Hematopoietic multipotent progenitor cell treated with erythropoietin and hydrocortisone succinate and interleukin-3 and kit ligand, for 4 days (in vitro differentiated cells): ENCODE measurements around the gene ZNRF3.
"Not testable (repeated sequence)": the region's sequence is repeated elsewhere in the genome, so short reads cannot be mapped to it uniquely, and the experiment has no call there.

Source experiments
- DNase-seq: peaks from one replicate; pipeline ENCODE4 v3.0.0-alpha.2; 2015

Gene ZNRF3

DNA sequence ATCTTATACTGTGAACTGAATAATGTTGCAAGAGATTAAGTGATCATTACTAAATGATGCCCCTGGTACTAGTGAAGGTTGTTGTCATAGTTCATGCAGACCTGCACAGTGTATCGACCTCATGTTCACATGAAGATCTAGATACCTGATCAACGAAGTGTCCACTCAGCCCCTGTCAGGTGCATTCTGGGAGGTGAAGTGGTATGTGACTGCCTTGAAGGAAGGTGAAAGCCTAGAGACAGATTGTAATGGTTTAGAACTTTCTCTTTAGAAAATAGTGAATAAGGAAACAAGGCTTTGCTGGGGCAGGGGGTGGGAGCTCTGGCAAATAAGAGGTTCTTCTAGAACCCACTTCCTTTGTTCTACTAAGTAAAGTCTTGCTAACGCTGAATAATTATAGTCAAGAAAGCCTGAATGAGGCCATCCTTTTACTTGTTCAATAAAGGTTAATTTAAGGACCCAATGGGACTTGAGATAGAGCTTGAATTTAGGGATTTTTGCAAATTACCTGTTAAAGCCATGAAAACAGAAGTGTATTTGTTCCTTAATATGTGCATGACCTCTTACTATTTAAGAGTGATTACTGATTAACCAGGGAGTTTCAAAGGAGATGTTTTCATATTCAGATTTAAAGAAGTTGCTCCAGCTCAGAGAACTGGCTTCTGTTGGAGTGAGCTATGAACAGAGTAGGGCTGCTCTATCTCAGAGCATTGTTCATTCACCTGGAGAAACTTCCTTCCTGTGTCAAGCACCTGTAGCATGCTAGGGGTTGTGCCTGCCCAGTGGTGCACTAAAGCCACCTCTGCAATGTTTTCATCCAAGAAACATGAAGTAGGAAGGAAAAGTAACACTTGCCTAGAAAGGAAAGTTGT, 132.9 kb downstream of the ZNRF3 start:
- DNase-seq, result no peak

DNA sequence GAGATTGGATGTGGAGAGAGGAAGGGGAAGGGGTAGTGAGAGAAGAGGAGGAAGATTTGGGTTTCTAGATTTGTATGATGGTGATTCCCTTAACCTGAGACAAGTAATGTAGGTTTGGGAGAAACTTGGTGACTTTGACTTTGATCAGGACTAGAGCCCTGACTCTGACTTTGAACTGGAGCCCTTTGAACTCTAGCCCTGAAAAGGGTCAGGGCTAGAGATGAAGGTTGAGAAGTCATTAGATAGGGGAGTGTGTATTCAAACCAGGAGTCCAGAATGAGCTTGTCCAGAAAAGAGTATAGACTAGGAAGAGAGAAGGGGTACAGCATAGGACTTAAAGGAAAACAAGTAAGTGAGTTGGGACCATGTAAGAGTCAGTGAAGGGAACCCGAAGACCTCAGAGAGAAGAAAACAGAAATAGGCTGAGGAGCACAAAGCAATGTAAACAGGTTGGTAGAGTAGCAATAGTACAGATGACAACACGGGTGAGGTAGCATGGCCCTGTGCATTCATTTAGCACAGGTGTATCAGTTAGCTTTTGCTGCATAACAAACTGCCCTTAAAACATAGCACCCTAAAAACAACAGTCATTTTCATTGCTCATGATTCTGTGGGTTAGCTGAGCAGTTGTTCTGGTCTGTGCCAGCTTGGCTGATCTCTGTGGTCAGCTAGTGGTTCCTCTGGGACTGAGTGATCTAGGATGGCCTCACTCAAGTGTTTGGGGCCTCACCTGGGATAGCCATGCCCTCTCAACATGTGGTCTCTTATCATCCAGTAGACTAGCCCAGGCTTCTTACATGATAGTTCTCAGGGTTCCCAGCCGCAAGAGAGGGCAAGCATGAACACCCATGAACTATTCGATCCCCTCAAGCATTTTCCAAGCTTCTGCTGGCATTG, 135.2 kb downstream of the ZNRF3 start:
- no peak for DNase-seq

DNA sequence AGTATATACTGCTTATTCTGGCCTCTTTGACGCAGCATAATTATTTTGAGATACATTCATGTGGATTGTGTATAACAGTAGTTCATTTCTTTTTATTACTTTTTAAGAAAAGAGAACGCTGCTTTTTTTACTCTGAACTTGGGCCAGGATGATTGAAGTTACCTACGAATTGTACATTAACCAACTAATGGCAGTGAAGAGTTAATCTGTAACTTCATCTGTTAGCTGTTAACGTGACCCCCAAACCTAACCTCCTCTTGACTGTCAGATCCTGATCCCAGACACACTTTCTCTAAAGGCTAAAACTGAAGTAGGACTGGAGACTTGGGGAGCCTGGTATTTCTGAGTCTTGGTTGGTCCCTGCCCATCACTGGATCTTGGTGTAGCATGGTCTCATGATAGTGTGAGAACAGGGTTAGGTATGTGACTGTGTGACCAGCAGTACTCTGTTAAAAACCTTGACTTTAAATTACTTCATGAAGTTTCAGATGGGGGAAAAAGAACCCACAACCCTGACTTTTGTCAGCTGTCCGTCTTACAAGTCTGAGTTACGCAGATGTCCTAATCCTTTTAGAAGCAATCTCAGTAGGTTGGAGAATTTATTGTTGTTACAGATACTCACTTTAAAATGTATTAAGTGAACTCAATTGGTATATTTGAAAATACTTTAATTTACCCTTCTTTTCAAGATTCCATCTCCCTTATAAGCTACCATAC, 138.9 kb downstream of the ZNRF3 start:
- no peak for DNase-seq

DNA sequence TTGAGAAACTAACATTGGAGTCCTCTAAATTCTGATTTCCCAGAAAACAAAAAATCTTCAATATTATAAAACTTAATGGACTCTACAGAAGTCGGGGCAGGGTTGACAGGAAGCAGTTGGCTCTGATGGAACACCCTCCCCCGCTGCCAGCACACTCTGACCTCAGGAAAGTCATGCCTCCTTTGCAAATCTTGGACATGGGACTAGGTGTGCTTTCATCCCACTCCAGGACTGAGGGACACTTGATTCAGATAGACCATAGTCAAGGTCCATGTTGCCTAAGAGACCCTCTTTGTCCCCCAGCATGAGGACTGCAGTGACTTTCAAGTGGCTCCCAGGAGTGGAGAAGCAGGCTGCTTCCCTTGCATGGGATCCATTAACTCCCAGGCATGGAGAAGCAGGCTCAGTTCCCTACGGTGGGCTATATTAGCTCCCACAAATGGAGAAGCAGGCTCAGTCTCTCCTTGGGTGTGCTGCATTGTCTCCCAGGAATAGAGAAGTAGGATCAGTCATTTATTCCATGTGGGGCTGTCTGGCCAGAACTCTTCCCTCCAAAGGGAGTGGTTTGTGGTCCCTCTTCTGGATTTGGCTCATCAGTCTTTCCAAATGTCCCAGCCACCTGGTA, 139.9 kb downstream of the ZNRF3 start:
- DNase-seq, result no peak

DNA sequence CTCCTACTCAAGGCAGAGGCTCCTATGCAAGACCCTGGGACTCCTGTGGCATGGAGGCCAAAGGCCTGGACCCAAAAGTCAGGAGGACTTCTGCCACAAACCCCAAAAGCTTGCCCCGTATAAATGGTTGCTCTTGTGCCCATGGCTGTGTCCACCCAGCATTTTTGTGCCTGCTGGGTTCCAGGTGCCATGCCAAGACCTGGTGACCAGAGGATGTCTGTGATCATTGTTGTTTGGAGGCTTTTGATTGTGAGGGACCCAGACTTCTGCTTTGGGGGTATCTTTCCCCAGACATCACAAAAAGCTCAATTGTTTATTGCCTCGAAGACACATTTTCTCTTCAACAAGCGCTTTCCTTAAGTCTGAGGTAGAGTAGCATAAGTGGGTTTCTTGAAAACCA, 143.2 kb downstream of the ZNRF3 start:
- no peak for DNase-seq

DNA sequence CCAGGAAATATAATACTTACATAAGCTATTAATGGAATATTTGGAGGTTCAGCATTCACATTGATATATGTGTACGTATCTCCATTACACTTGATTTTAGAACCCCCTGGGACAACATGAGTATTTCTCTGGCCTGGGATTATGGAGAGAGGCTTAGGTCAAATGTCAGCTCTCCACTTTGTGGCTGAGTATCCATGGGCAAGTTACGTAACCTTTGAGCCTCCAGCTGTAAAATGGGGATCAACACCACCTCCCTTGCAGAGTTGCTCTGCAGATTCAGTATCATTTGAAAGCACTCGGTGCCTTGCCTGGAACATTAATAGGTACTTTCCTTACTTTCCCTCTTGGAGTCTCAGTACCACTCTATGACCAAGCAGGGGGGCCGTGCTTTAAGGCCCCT, 145.1 kb downstream of the ZNRF3 start:
- DNase-seq, result no peak

DNA sequence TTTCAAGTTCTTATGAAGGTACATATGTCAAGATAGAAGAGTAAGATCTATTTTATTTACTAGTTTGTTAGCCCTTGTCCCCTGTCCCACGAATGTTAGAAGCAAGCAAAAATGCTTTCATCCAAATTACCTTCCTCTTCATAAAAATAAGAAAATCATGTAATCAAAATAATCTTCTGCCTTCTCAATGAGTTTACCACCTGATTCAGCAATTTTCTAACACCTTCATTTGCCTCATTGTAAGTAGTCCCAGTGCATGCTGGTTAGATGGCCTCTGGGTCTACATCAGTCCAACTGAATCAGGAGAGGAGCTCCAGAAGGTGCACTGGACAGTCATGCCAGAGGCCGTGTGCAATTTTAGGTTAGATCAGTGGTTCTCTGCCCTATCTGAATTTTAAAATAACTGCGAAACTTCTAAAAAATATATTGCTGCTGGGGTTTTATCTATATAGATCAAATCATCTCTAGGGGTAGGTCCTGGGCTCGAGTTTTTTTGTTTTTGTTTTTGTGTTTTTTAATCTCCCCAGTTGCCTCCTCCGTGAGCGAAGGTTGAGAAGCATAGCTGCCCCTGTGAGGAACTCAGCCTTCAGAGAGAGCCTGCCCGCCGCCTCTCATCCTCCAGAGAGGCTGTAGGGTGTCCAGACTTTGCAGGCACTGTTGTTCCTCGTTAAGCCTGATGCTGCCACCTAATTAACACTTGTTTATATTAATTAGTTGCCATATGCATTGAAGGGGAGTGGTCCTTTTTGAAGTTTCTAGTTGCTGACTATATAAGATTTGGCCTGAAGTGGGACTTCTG, 146.0 kb downstream of the ZNRF3 start:
- no peak for DNase-seq

DNA sequence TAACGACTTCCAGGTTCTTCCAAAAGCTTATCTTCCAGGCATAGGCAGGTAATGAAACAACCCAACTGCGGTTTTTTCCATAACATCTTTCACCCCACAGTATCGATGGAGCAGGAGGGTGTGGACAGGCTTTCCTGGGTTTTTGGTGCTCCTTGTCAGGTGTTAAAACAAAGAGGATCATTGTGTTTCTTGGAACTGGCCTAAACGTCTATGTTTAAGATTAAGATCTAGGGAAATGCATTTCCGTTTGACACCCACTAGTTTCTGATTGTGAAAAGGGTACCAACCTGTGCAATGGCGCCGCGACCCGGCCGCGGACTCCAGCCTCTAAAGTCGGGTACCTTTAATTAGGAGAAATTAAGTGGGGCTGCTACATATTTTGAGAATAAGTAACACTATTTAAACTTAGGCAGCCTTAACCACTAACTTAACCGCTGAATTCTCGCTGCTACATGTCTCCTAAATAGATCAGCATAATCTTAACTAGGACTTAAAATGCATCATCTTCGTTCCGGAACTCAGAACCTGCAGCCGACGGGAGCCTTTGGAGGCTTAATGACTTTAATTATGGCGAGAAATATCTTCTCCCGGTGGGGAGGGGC, 146.7 kb downstream of the ZNRF3 start:
- peak; percentile 41 for DNase-seq

DNA sequence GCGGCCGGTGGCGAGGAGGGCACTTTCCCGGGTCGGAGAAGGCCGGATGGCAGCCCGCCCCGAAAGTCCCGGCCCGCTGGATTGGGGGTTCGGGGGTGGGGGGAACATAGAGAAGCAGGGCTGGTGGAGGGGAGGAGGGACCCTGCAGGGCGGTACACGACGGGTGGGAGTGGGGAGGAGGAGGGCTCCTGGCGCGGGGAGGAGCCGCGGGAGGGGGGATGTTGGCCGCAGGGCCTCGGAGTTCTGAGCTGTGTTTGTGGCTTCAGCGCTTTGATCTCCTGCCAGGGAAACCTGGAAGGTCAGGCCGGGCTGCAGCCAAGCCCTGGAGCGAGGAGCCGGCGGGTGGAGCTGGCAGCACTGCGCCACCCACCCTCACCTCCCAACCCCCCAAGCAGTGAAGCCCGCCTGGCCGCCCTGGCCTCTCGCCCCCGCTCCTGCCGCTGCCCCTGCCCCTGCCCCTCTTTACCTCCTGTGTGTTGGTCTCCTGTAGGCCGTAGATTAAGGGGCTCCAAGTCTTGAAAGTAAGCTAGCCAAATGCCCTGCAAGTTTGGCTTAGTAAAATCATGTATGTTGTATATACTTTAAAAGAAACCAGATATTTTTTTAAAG, 147.3 kb downstream of the ZNRF3 start:
- peak; percentile 83 for DNase-seq

DNA sequence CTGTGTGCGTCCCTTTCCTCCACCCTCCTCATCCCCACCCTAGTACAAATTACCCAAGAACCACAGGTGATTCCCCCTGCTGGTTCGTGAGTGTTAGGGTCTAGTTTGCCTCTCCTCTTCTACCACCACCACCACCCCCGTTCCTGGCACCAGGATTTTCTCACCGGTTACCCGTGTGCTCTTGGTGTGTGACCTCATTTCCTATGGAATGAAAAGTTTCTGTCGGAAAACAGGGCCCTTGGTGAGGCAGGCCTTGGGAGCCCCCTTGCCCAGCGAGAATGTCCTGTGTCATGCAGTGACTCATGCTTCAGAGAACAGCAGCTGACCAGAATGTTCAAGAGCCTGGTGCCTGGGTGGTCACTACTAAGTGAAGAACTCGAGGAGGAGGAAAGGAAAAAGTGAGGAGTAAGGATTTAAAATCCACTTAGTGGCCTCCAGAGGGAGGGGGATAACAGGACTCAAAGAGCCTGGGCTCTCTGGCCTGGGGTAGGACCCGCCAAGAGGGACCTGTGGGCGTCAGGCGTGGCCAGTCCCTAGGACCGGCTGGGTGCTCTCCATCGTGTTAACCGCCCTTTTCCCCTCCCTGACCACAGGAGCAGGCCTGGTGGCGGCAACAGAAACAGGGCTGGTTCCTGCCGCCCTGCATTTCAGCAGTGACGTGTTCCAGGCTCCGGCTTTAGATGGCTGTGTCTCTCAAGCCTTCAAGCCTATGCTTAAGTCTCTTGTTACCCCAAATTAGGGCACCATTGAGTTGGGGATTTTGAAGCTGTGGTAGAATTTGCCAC, 148.0 kb downstream of the ZNRF3 start:
- peak; percentile 50 for DNase-seq

DNA sequence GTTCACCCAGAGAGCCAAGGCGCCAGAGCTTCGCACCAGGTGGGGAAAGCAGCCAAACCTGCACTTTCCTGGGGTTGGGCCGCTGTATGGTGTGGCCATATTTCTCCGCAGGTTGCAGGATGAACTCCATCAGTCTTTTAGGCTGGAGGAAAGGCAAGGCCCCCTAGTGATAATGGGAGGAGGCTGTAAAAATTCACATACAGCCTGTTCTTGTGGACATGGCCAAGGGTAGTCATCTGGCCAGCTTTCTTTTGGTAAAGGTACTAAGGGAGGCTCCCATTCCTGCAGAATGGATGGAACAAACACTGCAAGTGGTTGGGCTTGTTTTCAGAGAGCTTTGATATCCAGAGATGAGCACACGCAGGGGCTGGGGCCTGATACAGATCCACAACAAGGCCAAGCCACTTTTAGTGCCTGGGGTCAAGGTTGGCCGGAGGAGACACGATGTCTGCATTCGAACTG, 148.7 kb downstream of the ZNRF3 start:
- DNase-seq, result no peak

DNA sequence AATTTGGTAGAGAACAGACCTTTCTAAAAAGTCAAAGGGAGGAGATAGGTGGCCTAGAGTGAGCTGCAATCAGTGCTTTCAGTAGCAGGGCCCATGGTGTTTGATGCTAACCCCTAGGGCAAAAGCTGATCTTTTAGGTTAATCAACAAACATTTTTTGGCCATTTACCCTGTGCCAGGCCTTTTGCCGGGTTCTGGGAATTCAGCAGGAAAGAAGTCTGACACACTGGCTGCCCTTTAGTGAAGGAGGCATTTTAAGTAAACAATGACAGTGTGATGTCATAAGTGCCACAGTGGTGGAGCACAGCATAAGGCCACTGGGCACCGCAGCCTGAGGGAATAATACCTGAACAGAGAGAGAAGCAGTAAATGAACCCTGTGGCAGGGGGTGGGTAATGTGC, 149.2 kb downstream of the ZNRF3 start:
- no peak for DNase-seq

DNA sequence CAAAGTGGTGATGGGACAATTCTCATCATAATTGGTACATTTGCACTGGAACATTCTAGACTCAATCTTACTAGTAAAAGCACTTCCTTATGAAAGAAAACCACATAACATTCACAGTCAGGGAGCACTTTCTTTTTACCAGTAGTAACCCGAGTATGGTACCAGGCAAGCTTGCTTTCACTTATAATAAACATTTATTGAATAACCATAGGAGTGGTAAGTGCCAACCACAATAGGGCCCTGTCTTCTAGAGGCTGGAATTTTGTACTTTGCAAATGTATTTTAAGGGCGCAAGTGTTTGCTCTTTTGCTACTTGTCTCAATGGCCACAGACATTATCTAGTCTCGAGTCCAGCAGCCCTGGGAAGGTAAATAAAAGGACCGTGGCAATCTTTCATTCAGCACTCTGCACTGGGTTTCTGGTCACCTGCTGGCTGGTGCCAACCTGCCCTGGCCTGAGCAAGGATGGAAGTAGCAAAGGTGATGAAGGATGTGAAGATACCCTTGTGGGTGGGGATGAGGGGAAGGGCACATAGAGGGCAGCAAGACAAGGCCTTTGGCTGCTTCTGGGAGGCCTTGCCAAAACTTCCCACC, 154.1 kb downstream of the ZNRF3 start:
- no peak for DNase-seq

DNA sequence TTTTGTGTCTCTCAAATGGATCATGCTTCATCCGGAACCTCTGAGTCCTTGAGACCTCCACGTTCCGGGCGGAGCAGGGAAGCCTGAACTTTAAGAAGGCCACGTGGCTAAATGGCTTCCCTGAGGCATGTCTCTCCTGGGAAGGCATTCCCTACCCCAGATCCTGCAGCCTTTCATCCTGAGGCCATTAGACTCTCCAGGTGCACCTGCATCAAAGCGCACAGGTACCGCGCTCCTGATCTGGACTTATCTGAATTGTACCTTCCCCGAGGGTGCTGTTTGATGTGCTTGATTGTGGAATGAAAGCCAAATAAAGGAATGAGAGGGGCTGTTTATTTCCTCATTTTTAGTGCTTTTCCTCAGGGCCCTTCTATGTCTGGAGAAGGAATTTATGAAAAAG, 155.8 kb downstream of the ZNRF3 start:
- no peak for DNase-seq

DNA sequence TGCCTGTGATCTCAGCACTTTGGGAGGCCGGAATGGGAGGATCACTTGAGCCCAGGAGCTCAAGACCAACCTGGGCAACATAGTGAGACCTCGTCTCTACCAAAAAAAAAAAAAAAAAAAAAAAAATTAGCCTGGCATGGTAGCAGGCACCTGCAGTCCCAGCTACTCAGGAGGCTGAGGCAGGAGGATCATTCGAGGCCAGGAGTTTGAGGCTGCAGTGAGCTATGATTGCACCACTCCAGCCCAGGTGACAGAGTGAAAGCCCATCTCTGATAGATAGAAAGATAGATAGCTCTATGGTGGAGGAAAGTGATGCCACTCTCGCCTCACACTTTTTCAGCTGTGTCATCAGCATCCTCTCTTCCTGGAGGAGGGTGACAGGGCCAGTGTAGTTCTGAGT, 156.3 kb downstream of the ZNRF3 start:
- not testable (repeated sequence) for DNase-seq

DNA sequence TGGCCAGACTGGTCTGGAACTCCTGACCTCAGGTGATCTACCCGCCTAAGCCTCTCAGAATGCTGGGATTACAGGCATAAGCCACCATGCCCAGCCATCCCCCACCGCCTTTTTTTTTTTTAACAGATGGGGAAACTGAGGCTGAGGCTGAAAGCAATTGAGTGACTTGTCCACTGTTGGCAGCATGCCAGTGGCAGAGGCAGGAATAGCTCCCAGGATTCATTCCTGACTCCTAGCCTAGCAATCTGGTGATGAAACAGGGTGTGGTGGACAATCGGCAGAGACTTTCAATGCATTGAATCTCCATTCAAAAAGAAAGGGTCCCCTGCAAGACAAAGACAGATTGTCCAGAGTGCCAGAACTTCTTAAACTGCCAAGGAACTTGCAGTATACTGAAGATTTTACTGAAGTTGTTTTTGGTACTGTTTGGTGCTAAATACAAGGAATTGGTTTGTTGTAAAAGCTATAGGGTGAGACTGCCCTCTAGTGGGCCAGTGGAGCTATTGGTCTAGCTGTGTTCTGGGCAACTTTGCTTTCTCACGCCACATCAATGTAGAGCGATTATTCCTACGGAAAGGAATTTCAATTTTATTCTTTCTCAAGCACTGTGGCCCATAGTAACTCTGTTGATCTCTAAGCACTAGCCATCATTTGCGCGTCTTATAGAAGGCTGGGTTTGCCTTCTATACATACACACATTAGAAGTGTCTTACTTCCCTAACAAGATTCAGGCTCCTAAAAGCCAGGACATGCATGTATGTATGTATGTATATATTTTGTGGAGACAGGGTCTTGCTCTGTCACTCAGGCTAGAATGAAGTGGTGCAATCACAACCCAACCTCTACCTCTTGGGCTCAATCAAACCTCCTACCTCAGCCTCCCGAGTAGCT, 157.3 kb downstream of the ZNRF3 start:
- DNase-seq, result peak; percentile 90

DNA sequence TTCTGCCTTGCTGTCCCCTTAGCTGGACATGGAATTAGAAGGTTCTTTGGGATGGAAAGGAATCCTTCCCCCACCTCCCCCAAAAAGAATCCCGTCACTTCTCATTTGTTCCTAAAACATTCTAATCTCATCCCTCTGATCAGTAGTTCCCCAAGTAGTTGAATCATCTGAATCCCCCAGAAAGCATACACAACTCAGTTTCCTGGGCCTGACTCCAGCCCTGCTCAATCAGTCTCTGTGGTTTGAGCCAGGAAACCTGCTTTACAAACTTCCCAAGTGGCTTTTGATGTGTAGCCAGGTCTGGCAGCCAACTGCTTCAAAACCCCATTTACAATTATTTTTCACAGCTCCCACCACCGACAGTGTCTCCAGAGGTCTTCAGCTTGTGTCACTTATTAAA, 158.0 kb downstream of the ZNRF3 start:
- peak; percentile 37 for DNase-seq

DNA sequence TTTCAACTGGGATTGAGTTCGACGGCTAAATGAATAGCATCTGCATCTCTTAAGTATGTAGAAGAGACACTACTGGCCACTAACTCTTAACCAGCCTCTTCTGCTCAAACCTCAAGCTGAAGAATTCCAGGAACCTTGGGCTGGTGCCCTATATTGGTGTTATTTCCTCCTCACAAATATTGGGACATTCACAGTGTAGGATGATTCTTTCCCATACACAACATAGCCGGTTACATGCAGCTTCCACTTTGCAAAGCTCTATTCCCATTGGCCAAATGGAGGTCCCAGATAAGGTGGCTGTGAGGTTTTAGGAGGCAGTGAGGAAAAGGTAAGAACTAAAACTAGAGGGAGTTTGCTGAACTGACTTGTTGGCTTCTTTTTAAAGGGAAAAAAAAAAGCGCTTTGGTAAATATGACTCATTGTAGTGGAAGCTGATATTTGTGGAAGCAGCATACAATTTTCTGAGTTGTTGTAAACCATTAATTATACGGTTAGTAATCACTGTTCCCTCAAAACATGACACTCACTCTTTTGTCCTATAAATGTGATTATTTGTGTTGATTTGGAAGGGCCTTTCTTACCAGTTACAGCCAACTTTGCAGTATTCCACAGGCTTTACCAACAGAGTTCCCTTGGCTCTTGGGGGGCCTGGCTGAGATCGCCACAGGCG, 160.7 kb downstream of the ZNRF3 start:
- DNase-seq, result no peak
